H9 (cell line): Measurements from ENCODE around the gene FHL2. TPM values are rescaled to one million over a fixed set of nuclear protein-coding genes. Genes with fewer than 3 reads are reported as not detected.

Source experiments
- DNase-seq: peaks from one replicate; pipeline ENCODE4 v3.0.0-alpha.2; 2017
- H2AFZ ChIP-seq: one replicate; pipeline ENCODE4 v1.6.1; 2013; ENCODE audit warnings: mild to moderate bottlenecking, low read length, control low read depth, moderate library complexity
- H2AK5ac ChIP-seq: 2 replicates; pipeline ENCODE4 v1.6.1; 2013; ENCODE audit warnings: low read length, control low read depth, mixed read lengths; ENCODE audit not compliant: insufficient read length
- H2BK120ac ChIP-seq: one replicate; pipeline ENCODE4 v1.6.1; 2013; ENCODE audit warnings: low read depth, mild to moderate bottlenecking, low read length, control low read depth, inconsistent platforms; ENCODE audit not compliant: poor library complexity, severe bottlenecking
- H2BK12ac ChIP-seq: 2 replicates; pipeline ENCODE4 v1.6.1; 2013; ENCODE audit warnings: low read length, control low read depth, mixed read lengths, low read depth; ENCODE audit not compliant: insufficient read length
- H2BK15ac ChIP-seq: 2 replicates; pipeline ENCODE4 v1.6.1; 2013; ENCODE audit warnings: low read depth, low read length, control low read depth
- H2BK20ac ChIP-seq: one replicate; pipeline ENCODE4 v1.6.1; 2013; ENCODE audit warnings: low read depth, mild to moderate bottlenecking, low read length, control low read depth, inconsistent platforms; ENCODE audit not compliant: poor library complexity, severe bottlenecking
- H2BK5ac ChIP-seq: 2 replicates; pipeline ENCODE4 v1.6.1; 2013; ENCODE audit warnings: low read length, control low read depth, mixed read lengths; ENCODE audit not compliant: insufficient read length
- H3K14ac ChIP-seq: 2 replicates; pipeline ENCODE4 v1.6.1; 2013; ENCODE audit warnings: low read length, control low read depth; ENCODE audit not compliant: insufficient read depth
- H3K18ac ChIP-seq: 2 replicates; pipeline ENCODE4 v1.6.1; 2013; ENCODE audit warnings: low read depth, mild to moderate bottlenecking, mixed read lengths, low read length, control low read depth; ENCODE audit not compliant: insufficient read length
- H3K23ac ChIP-seq: 2 replicates; pipeline ENCODE4 v1.6.1; 2013; ENCODE audit warnings: low read length, control low read depth, mixed read lengths, low read depth; ENCODE audit not compliant: insufficient read length
- H3K23me2 ChIP-seq: 2 replicates; pipeline ENCODE4 v1.6.1; 2013; ENCODE audit warnings: low read depth, mild to moderate bottlenecking, mixed read lengths, low read length, control low read depth; ENCODE audit not compliant: insufficient read length, poor library complexity, severe bottlenecking
- H3K27ac ChIP-seq: 2 replicates; pipeline ENCODE4 v1.5.1; 2013; ENCODE audit warnings: low read length, control low read depth, mixed read lengths, low read depth; ENCODE audit not compliant: insufficient read length
- H3K27me3 ChIP-seq: 2 replicates; pipeline ENCODE4 v1.6.1; 2013; ENCODE audit warnings: low read length, control low read depth, inconsistent platforms; ENCODE audit not compliant: insufficient read depth
- H3K4ac ChIP-seq: 2 replicates; pipeline ENCODE4 v1.6.1; 2013; ENCODE audit warnings: low read depth, mild to moderate bottlenecking, control low read depth, inconsistent platforms, low read length, moderate library complexity
- H3K4me1 ChIP-seq: 2 replicates; pipeline ENCODE4 v1.6.1; 2013; ENCODE audit warnings: low read length, control low read depth, inconsistent platforms; ENCODE audit not compliant: insufficient read depth
- H3K4me2 ChIP-seq: 2 replicates; pipeline ENCODE4 v1.6.1; 2013; ENCODE audit warnings: low read length, control low read depth, mixed read lengths; ENCODE audit not compliant: insufficient read length, insufficient read depth
- H3K56ac ChIP-seq: 2 replicates; pipeline ENCODE4 v1.6.1; 2013; ENCODE audit warnings: low read depth, mild to moderate bottlenecking, mixed read lengths, low read length, control low read depth; ENCODE audit not compliant: insufficient read length
- H3K79me1 ChIP-seq: 2 replicates; pipeline ENCODE4 v1.6.1; 2013; ENCODE audit warnings: low read depth, mild to moderate bottlenecking, moderate library complexity, low read length, control low read depth, inconsistent platforms; ENCODE audit not compliant: insufficient read depth, poor library complexity, severe bottlenecking
- H3K79me2 ChIP-seq: 2 replicates; pipeline ENCODE4 v1.6.1; 2013; ENCODE audit warnings: low read length, control low read depth, inconsistent platforms; ENCODE audit not compliant: insufficient read depth
- H3K9ac ChIP-seq: 2 replicates; pipeline ENCODE4 v1.6.1; 2013; ENCODE audit warnings: low read length, control low read depth, mixed read lengths; ENCODE audit not compliant: insufficient read length; ENCODE audit errors: extremely low read depth
- H3K9me3 ChIP-seq: one replicate; pipeline ENCODE4 v1.6.1; 2013; ENCODE audit warnings: low read depth, low read length, inconsistent platforms; ENCODE audit not compliant: control insufficient read depth
- H3T11ph ChIP-seq: one replicate; pipeline ENCODE4 v1.6.1; 2013; ENCODE audit warnings: mild to moderate bottlenecking, low read length, control low read depth, inconsistent platforms
- H4K20me1 ChIP-seq: one replicate; pipeline ENCODE4 v1.6.1; 2013; ENCODE audit not compliant: control insufficient read depth, insufficient read length, insufficient read depth
- H4K5ac ChIP-seq: 2 replicates; pipeline ENCODE4 v1.6.1; 2013; ENCODE audit warnings: low read depth, mild to moderate bottlenecking, mixed read lengths, low read length, control low read depth; ENCODE audit not compliant: insufficient read length
- H4K8ac ChIP-seq: replicated peaks from 2 replicates; pipeline ENCODE4 v1.6.1; 2013; ENCODE audit warnings: low read length, control low read depth, mixed read lengths, low read depth; ENCODE audit not compliant: insufficient read length
- H4K91ac ChIP-seq: 2 replicates; pipeline ENCODE4 v1.6.1; 2013; ENCODE audit warnings: low read depth, mild to moderate bottlenecking, moderate library complexity, mixed read lengths, low read length, control low read depth; ENCODE audit not compliant: insufficient read length
- H3K27ac Mint-ChIP-seq, 3 experiments: 2 replicates in 2 of 3; 3 replicates in 1 of 3; pipeline ENCODE4 v1.8.0; 2020 to 2021; ENCODE audit warnings: mixed read lengths in 3 of 3, mild to moderate bottlenecking in 1 of 3, moderate library complexity in 1 of 3
- H3K27me3 Mint-ChIP-seq: 2 replicates; pipeline ENCODE4 v1.8.0; 2021; ENCODE audit warnings: low read depth, mild to moderate bottlenecking, moderate library complexity, mixed read lengths
- H3K36me3 Mint-ChIP-seq, 3 experiments: 2 replicates in 2 of 3; 3 replicates in 1 of 3; pipeline ENCODE4 v1.8.0; 2020 to 2021; ENCODE audit warnings: low read depth in 3 of 3, mixed read lengths in 3 of 3; ENCODE audit not compliant: insufficient read depth in 1 of 3
- H3K4me1 Mint-ChIP-seq, 2 experiments: 2 replicates each; pipeline ENCODE4 v1.8.0; 2020; ENCODE audit warnings: mixed read lengths in 2 of 2
- H3K4me3 Mint-ChIP-seq, 2 experiments: 2 replicates in 1 of 2; 3 replicates in 1 of 2; pipeline ENCODE4 v1.8.0; 2020 to 2021; ENCODE audit warnings: mild to moderate bottlenecking in 2 of 2, mixed read lengths in 2 of 2, moderate library complexity in 1 of 2
- H3K9me3 Mint-ChIP-seq, 2 experiments: 2 replicates in 1 of 2; 3 replicates in 1 of 2; pipeline ENCODE4 v1.8.0; 2020; ENCODE audit warnings: mild to moderate bottlenecking in 2 of 2, mixed read lengths in 2 of 2, moderate library complexity in 1 of 2
- WGBS: extraction: QIAGEN DNeasy Blood & Tissue Kit; methylation state at CpG from one replicate; pipeline ENCODE4 v1.1.7; 2013; ENCODE audit warnings: missing lambda C conversion rate, low lambda C conversion rate, mixed read lengths; ENCODE audit not compliant: insufficient read length; ENCODE audit errors: extremely low coverage; 5-methylcytosine and 5-hydroxymethylcytosine counted together
- total RNA-seq: library from RNA; stranded (reverse); gene quantifications from 2 replicates; pipeline ENCODE4 v1.2.1, GENCODE V29; 2021
- TF ChIP-seq, protein P1 (sequence below): fragments of 200-600 bp; sonication (generic); conservative IDR thresholded peaks from 3 replicates; pipeline ENCODE4 v1.8.0; 2021; ENCODE audit warnings: antibody characterized with exemption, mild to moderate bottlenecking

FHL2 gene
- total RNA-seq, 1 experiment from 2014 or later = 34.9 TPM

DNA sequence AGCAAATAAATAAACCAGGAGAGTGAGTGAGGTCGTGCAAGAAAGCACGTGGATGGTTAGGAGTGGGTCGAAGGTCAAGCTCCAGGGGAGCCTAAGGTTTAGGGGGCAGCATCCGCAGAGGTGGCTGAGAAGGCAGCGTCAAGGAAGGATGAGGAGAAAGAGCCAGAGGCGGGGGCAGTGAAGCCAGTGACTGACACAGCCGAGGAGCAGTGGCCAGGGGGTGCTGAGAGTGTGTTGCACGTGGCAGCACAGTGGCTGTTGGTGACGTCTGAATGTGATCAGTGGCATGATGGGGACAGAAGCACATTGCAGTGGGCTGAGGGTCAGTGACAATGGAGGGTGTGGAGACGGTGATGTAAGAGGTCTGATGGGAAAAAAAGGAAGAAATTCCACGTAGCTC lies 13.7 kb upstream of the FHL2 start:
- H3K56ac ChIP-seq = no peak overlapping the region
- no peak overlapping the region for H3K4ac ChIP-seq
- H3K23me2 ChIP-seq = no peaks in the 10 kb centered on the region
- Mint-ChIP-seq H3K27me3 (peaks cover 8% of the 10 kb centered on the region), H3K4me3 (no peak overlapping the region), H3K27ac (no peak overlapping the region), H3K36me3 (no peaks in the 10 kb centered on the region), H3K9me3 (no peaks in the 10 kb centered on the region), H3K4me1 (peaks cover 0 to 5% of the 10 kb centered on the region in 2 experiments; a peak in 2 of 4 replicates)
- no peak overlapping the region for H2BK12ac ChIP-seq
- no peak overlapping the region for H3K27ac ChIP-seq
- H3K9ac ChIP-seq = no peak overlapping the region
- no peak overlapping the region for H2BK15ac ChIP-seq
- H3T11ph ChIP-seq = no peak overlapping the region
- no CpG with 5 or more reads among the region's 11 CpGs for WGBS
- no peak overlapping the region for H2BK20ac ChIP-seq
- H3K18ac ChIP-seq = no peak overlapping the region
- no peaks in the 10 kb centered on the region for H4K20me1 ChIP-seq
- no peaks in the 10 kb centered on the region for H3K79me2 ChIP-seq
- no peaks in the 10 kb centered on the region for H3K79me1 ChIP-seq
- H4K5ac ChIP-seq = no peak overlapping the region
- TF ChIP-seq, protein P1, sequence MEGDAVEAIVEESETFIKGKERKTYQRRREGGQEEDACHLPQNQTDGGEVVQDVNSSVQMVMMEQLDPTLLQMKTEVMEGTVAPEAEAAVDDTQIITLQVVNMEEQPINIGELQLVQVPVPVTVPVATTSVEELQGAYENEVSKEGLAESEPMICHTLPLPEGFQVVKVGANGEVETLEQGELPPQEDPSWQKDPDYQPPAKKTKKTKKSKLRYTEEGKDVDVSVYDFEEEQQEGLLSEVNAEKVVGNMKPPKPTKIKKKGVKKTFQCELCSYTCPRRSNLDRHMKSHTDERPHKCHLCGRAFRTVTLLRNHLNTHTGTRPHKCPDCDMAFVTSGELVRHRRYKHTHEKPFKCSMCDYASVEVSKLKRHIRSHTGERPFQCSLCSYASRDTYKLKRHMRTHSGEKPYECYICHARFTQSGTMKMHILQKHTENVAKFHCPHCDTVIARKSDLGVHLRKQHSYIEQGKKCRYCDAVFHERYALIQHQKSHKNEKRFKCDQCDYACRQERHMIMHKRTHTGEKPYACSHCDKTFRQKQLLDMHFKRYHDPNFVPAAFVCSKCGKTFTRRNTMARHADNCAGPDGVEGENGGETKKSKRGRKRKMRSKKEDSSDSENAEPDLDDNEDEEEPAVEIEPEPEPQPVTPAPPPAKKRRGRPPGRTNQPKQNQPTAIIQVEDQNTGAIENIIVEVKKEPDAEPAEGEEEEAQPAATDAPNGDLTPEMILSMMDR = no peak
- no peak overlapping the region for H4K91ac ChIP-seq
- no peaks in the 10 kb centered on the region for H3K27me3 ChIP-seq
- H2AK5ac ChIP-seq = no peak overlapping the region
- DNase-seq = no peak
- no peak overlapping the region for H2AFZ ChIP-seq
- no peak overlapping the region for H3K14ac ChIP-seq
- H2BK120ac ChIP-seq = no peak overlapping the region
- H3K23ac ChIP-seq = no peak overlapping the region
- no peak overlapping the region for H3K4me2 ChIP-seq
- H2BK5ac ChIP-seq = no peak overlapping the region
- no peak overlapping the region for H4K8ac ChIP-seq
- H3K9me3 ChIP-seq = no peaks in the 10 kb centered on the region
- H3K4me1 ChIP-seq = no peaks in the 10 kb centered on the region
